Mesenchymal stem cell (in vitro differentiated cells and primary cell): ENCODE results near the gene FRY.

Experiments
- DNase-seq: peaks from one replicate; pipeline ENCODE4 v3.0.0-alpha.2; 2013
- H2AFZ ChIP-seq: one replicate; pipeline ENCODE4 v1.6.1; 2013; ENCODE audit warnings: low read depth, mild to moderate bottlenecking, control low read depth, inconsistent platforms, low read length, moderate library complexity
- H2AK5ac ChIP-seq: 2 replicates; pipeline ENCODE4 v1.6.1; 2013; ENCODE audit warnings: low read length, moderate library complexity, mild to moderate bottlenecking, inconsistent platforms; ENCODE audit not compliant: severe bottlenecking
- H2BK120ac ChIP-seq: one replicate; pipeline ENCODE4 v1.6.1; 2013; ENCODE audit warnings: low read depth, mild to moderate bottlenecking, inconsistent platforms, low read length, moderate library complexity
- H2BK12ac ChIP-seq, 2 experiments: one replicate each; pipeline ENCODE4 v1.6.1; 2013; ENCODE audit warnings: inconsistent platforms in 2 of 2, low read length in 2 of 2, mild to moderate bottlenecking in 2 of 2, moderate library complexity in 2 of 2, control low read depth in 1 of 2
- H2BK15ac ChIP-seq: one replicate; pipeline ENCODE4 v1.6.1; 2013; ENCODE audit warnings: mild to moderate bottlenecking, low read depth, inconsistent platforms; ENCODE audit not compliant: poor library complexity, severe bottlenecking
- H2BK5ac ChIP-seq: 2 replicates; pipeline ENCODE4 v1.6.1; 2013; ENCODE audit warnings: low read depth, mild to moderate bottlenecking, low read length, control low read depth, inconsistent platforms; ENCODE audit not compliant: poor library complexity, severe bottlenecking
- H3K14ac ChIP-seq, 2 experiments: one replicate each; pipeline ENCODE4 v1.6.1; 2013; ENCODE audit warnings: inconsistent platforms in 2 of 2, low read length in 2 of 2, control low read depth in 1 of 2, mild to moderate bottlenecking in 1 of 2, moderate library complexity in 1 of 2
- H3K18ac ChIP-seq, 2 experiments: one replicate each; pipeline ENCODE4 v1.6.1; 2013; ENCODE audit warnings: inconsistent platforms in 2 of 2, low read length in 2 of 2, control low read depth in 1 of 2, low read depth in 1 of 2, mild to moderate bottlenecking in 1 of 2
- H3K23ac ChIP-seq, 2 experiments: one replicate each; pipeline ENCODE4 v1.6.1; 2013; ENCODE audit warnings: inconsistent platforms in 2 of 2, low read length in 2 of 2, mild to moderate bottlenecking in 2 of 2, moderate library complexity in 2 of 2, control low read depth in 1 of 2
- H3K27ac ChIP-seq: 2 replicates; pipeline ENCODE4 v1.5.1; 2013; ENCODE audit warnings: mild to moderate bottlenecking, moderate library complexity, low read length, control low read depth, inconsistent platforms; ENCODE audit not compliant: poor library complexity, severe bottlenecking
- H3K27me3 ChIP-seq, 2 experiments: 2 replicates each; pipeline versions ENCODE4 v1.6.1 to v1.7.0; 2013; ENCODE audit warnings: low read length in 2 of 2, mild to moderate bottlenecking in 2 of 2, moderate library complexity in 2 of 2, control low read depth in 1 of 2, inconsistent platforms in 1 of 2; ENCODE audit not compliant: control insufficient read depth in 1 of 2, insufficient read depth in 1 of 2
- H3K36me3 ChIP-seq, 2 experiments: 2 replicates each; pipeline versions ENCODE4 v1.6.1 to v1.7.0; 2013; ENCODE audit warnings: low read length in 2 of 2, control low read depth in 1 of 2, inconsistent platforms in 1 of 2, low read depth in 1 of 2, mild to moderate bottlenecking in 1 of 2; ENCODE audit not compliant: insufficient read depth in 2 of 2, control insufficient read depth in 1 of 2
- H3K4ac ChIP-seq, 2 experiments: one replicate each; pipeline ENCODE4 v1.6.1; 2013; ENCODE audit warnings: inconsistent platforms in 2 of 2, low read length in 2 of 2, mild to moderate bottlenecking in 2 of 2, moderate library complexity in 2 of 2, control low read depth in 1 of 2, low read depth in 1 of 2
- H3K4me1 ChIP-seq: 2 replicates; pipeline ENCODE4 v1.6.1; 2013; ENCODE audit warnings: low read depth, low read length, control low read depth; ENCODE audit not compliant: control insufficient read depth, insufficient read depth
- H3K4me2 ChIP-seq: 2 replicates; pipeline ENCODE4 v1.6.1; 2013; ENCODE audit warnings: low read length, mild to moderate bottlenecking, inconsistent platforms; ENCODE audit not compliant: poor library complexity, severe bottlenecking
- H3K4me3 ChIP-seq, 2 experiments: 2 replicates each; pipeline versions ENCODE4 v1.5.1 to v1.7.0; 2013; ENCODE audit warnings: low read length in 2 of 2, mild to moderate bottlenecking in 2 of 2, control low read depth in 1 of 2, low read depth in 1 of 2; ENCODE audit not compliant: insufficient read depth in 1 of 2
- H3K79me1 ChIP-seq: replicated peaks from 2 replicates; pipeline ENCODE4 v1.6.1; 2013; ENCODE audit warnings: mild to moderate bottlenecking, control low read depth, low read length, inconsistent platforms; ENCODE audit not compliant: poor library complexity, severe bottlenecking
- H3K9ac ChIP-seq: 2 replicates; pipeline ENCODE4 v1.7.0; 2013; ENCODE audit warnings: mild to moderate bottlenecking, low read length, moderate library complexity
- H3K9me3 ChIP-seq: 2 replicates; pipeline ENCODE4 v1.7.0; 2013; ENCODE audit warnings: mild to moderate bottlenecking, low read length; ENCODE audit not compliant: control insufficient read depth
- H4K8ac ChIP-seq: one replicate; pipeline ENCODE4 v1.6.1; 2013; ENCODE audit warnings: inconsistent platforms, mild to moderate bottlenecking, low read length, moderate library complexity
- H4K91ac ChIP-seq: one replicate; pipeline ENCODE4 v1.6.1; 2013; ENCODE audit warnings: mild to moderate bottlenecking, low read length, inconsistent platforms
- WGBS: methylation state at CpG from one replicate; pipeline ENCODE4 v1.1.7; 2013; ENCODE audit warnings: mixed read lengths; 5-methylcytosine and 5-hydroxymethylcytosine counted together

FRY gene

GRCh38 chr13:32266130-32266529 is 234.6 kb downstream of the FRY start:
- no peak overlapping the region for H4K91ac ChIP-seq
- H3K23ac ChIP-seq, result no peak overlapping the region
- H2AFZ ChIP-seq, result no peak overlapping the region
- H3K14ac ChIP-seq, result no peak overlapping the region
- H2AK5ac ChIP-seq, result no peak overlapping the region
- no peak overlapping the region for H3K27ac ChIP-seq
- no peak overlapping the region for H2BK120ac ChIP-seq
- H3K4me1 ChIP-seq, result no peaks in the 10 kb centered on the region
- DNase-seq, result no peak
- H3K4me3 ChIP-seq, result no peak overlapping the region
- H2BK15ac ChIP-seq, result no peak overlapping the region
- H3K4ac ChIP-seq, result no peak overlapping the region
- no peak overlapping the region for H2BK12ac ChIP-seq
- no peaks in the 10 kb centered on the region for H3K9me3 ChIP-seq
- no peaks in the 10 kb centered on the region for H3K79me1 ChIP-seq
- H4K8ac ChIP-seq, result no peak overlapping the region
- H3K27me3 ChIP-seq, result no peaks in the 10 kb centered on the region
- H3K4me2 ChIP-seq, result no peak overlapping the region
- WGBS, result 100% methylated on average over 1 of the region's 1 CpG
- H3K18ac ChIP-seq, result no peak overlapping the region
- no peak overlapping the region for H2BK5ac ChIP-seq
- no peak overlapping the region for H3K9ac ChIP-seq
- H3K36me3 ChIP-seq, result peaks cover 0 to 29% of the 10 kb centered on the region in 2 experiments

DNA sequence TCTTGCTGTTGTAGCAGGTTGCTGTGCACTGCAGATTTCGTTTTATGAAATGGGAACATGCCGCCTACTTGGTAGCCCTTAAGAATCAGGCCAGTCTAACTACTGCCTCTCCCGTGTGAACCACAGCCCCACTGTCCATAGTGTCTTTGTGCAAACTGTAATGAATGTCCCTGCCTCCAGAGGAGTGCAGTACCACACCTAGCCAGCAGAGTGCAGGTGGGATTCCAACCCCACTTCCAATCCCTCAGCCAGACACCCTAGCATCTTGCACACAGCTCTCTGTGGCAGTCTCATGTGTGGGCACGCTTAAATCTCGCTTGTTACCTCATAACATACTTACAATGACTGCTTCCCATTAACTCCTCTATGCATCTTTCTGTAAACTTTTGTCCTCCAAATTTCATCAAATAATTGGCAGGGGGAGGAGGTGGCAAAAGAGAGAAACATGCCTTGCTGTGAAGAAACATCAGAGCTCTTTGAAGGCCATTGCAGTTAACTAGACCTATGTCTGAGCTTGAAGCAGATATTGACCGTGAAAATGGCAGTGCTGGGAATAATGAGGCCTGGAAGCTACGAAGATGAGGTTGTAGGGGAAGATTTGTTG is 236.4 kb downstream of the FRY start:
- no peaks in the 10 kb centered on the region for H3K79me1 ChIP-seq
- H3K4ac ChIP-seq, result no peak overlapping the region
- H4K91ac ChIP-seq, result no peak overlapping the region
- no peak overlapping the region for H2AFZ ChIP-seq
- no peak overlapping the region for H4K8ac ChIP-seq
- no peak overlapping the region for H3K18ac ChIP-seq
- no peak overlapping the region for H2BK5ac ChIP-seq
- H3K36me3 ChIP-seq, result peaks cover 0 to 33% of the 10 kb centered on the region in 2 experiments
- H2AK5ac ChIP-seq, result no peak overlapping the region
- no peak for DNase-seq
- no peak overlapping the region for H3K27ac ChIP-seq
- H3K9ac ChIP-seq, result no peak overlapping the region
- WGBS, result 80% methylated on average over 6 of the region's 7 CpGs
- no peak overlapping the region for H3K4me2 ChIP-seq
- no peak overlapping the region for H3K23ac ChIP-seq
- H2BK12ac ChIP-seq, result no peak overlapping the region
- H3K4me1 ChIP-seq, result no peaks in the 10 kb centered on the region
- no peak overlapping the region for H2BK120ac ChIP-seq
- no peak overlapping the region for H3K4me3 ChIP-seq
- no peaks in the 10 kb centered on the region for H3K9me3 ChIP-seq
- H2BK15ac ChIP-seq, result no peak overlapping the region
- no peak overlapping the region for H3K14ac ChIP-seq
- H3K27me3 ChIP-seq, result no peaks in the 10 kb centered on the region

DNA sequence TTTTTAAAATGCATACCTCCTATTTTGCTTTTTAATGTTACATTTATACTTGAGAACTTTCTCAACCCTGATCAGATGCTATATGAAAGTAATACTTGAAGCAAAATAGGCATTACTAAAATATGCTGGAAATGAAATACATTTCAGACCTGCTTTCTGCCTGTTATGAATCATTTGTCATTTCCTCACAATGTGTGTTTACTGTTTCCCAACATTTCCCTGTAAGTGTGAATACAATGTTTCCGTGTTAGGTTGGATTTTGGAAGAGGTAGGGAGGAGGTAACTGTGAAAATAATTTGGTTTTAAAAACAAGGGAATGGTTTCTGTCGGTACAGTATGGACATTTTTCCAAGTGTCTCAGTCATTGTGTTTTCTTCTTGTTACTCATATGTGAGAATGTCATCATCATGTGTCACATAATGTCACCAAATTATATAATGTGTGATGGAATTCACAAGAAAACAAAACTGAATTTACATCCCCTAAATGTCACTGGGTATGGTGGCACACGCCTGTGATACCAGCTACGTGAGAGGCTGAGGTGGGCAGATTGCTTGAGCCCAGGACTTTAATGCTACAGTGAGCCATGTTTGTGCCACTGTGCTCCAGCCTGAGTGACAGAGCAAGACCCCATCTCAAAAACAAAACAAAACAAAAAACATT is 240.6 kb downstream of the FRY start:
- no peak overlapping the region for H3K27ac ChIP-seq

DNA sequence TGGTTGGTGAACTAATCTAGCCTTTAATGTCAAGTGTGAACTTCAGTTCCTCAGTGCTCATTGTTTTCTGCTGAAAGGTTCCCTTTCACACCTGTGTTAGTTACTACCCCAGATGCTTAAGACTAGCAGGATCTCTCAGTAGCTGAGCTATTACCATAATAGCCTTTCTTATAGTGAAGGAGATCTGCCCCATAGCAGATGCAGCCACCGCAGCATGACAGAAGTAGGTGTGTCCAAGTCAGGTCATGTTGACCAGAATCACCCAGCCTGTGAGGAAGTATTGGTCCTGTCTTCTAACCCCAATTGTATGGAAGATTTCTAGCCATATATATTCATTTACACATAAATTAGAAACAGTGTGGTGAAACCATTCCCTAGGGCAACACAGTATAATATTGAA is 246.3 kb downstream of the FRY start:
- H2BK12ac ChIP-seq, result no peak overlapping the region
- no peaks in the 10 kb centered on the region for H3K9me3 ChIP-seq
- H3K14ac ChIP-seq, result no peak overlapping the region
- no peak overlapping the region for H2BK5ac ChIP-seq
- 100% methylated on average over 1 of the region's 1 CpG for WGBS
- H3K36me3 ChIP-seq, result peaks cover 0 to 15% of the 10 kb centered on the region in 2 experiments
- no peak overlapping the region for H3K9ac ChIP-seq
- H3K4me3 ChIP-seq, result no peak overlapping the region
- H4K8ac ChIP-seq, result no peak overlapping the region
- no peak overlapping the region for H2AFZ ChIP-seq
- no peak overlapping the region for H2AK5ac ChIP-seq
- H2BK120ac ChIP-seq, result no peak overlapping the region
- H3K4me2 ChIP-seq, result no peak overlapping the region
- no peak overlapping the region for H3K27ac ChIP-seq
- H3K18ac ChIP-seq, result no peak overlapping the region
- no peak overlapping the region for H2BK15ac ChIP-seq
- no peaks in the 10 kb centered on the region for H3K4me1 ChIP-seq
- no peaks in the 10 kb centered on the region for H3K79me1 ChIP-seq
- no peak for DNase-seq
- H4K91ac ChIP-seq, result no peak overlapping the region
- H3K4ac ChIP-seq, result no peak overlapping the region
- H3K23ac ChIP-seq, result no peak overlapping the region
- no peaks in the 10 kb centered on the region for H3K27me3 ChIP-seq

More for the DNA sequence above, 240.6 kb downstream of the FRY start:
- Histone ChIP-seq H3K18ac (no peak overlapping the region), H2AFZ (no peak overlapping the region), H3K4ac (no peak overlapping the region), H3K36me3 (peaks cover 0 to 29% of the 10 kb centered on the region in 2 experiments), H3K4me1 (no peaks in the 10 kb centered on the region), H3K4me3 (no peak overlapping the region), H3K14ac (no peak overlapping the region), H4K8ac (no peak overlapping the region), H3K4me2 (no peak overlapping the region), H3K27me3 (no peaks in the 10 kb centered on the region), H2BK15ac (no peak overlapping the region), H4K91ac (no peak overlapping the region), H3K79me1 (no peaks in the 10 kb centered on the region), H2AK5ac (no peak overlapping the region), H2BK5ac (no peak overlapping the region), H2BK120ac (no peak overlapping the region), H3K23ac (no peak overlapping the region), H2BK12ac (no peak overlapping the region), H3K9me3 (no peaks in the 10 kb centered on the region), H3K9ac (no peak overlapping the region)
- no peak for DNase-seq
- WGBS, result 87% methylated on average over 4 of the region's 4 CpGs
